PC-9 (cell line): ENCODE results near the gene FAM124B. TPM values are rescaled to one million over a fixed set of nuclear protein-coding genes. Genes with fewer than 3 reads are reported as not detected.

Source experiments
- BruUV-seq: library from RNA; stranded (reverse); fragments of 400-500 nt; replicated peaks from 2 replicates; lab custom pipeline; 2021; lab: Mats Ljungman, UMichigan
- CTCF ChIA-PET: fragments of 300-600 bp; sonication (Branson Sonifier 250); formaldehyde crosslinking; loops from one replicate; lab custom pipeline; 2022; ENCODE audit warnings: antibody characterized with exemption; lab: Charles Lee
- POLR2A ChIA-PET: fragments of 300-600 bp; sonication (Branson Sonifier 250); formaldehyde crosslinking; loops from one replicate; lab custom pipeline; 2022; ENCODE audit warnings: antibody characterized with exemption; ENCODE audit not compliant: unreplicated experiment; lab: Charles Lee
- DNase-seq, 2 experiments: peaks; one replicate each; pipeline versions ENCODE4 v3.0.0 to v3.0.0-alpha.2; 2015 to 2022; ENCODE audit warnings: mixed read lengths in 1 of 2
- H2AFZ ChIP-seq: fragments of 200-600 bp; sonication (generic); 2 replicates; pipeline ENCODE4 v1.8.1; 2017; ENCODE audit warnings: antibody characterized with exemption
- H3F3A ChIP-seq: fragments of 200-600 bp; sonication (generic); 2 replicates; pipeline ENCODE4 v1.8.1; 2017; ENCODE audit warnings: antibody characterized with exemption, mild to moderate bottlenecking, low read depth; ENCODE audit not compliant: insufficient read depth
- H3K27ac ChIP-seq: fragments of 200-600 bp; sonication (generic); 2 replicates; pipeline ENCODE4 v1.6.1; 2016; ENCODE audit warnings: mixed run types
- H3K27me3 ChIP-seq: fragments of 200-600 bp; sonication (generic); 2 replicates; pipeline ENCODE4 v1.6.1; 2016; ENCODE audit warnings: low read depth, mixed run types; ENCODE audit not compliant: insufficient read depth
- H3K36me3 ChIP-seq: fragments of 200-600 bp; sonication (generic); 2 replicates; pipeline ENCODE4 v1.6.1; 2016; ENCODE audit warnings: low read depth, mixed run types
- H3K4me1 ChIP-seq: fragments of 200-600 bp; sonication (generic); replicated peaks from 2 replicates; pipeline ENCODE4 v1.6.1; 2016; ENCODE audit warnings: mixed run types; ENCODE audit not compliant: insufficient read depth
- H3K4me2 ChIP-seq: fragments of 200-600 bp; sonication (generic); 2 replicates; pipeline ENCODE4 v1.6.1; 2017; ENCODE audit warnings: mixed run types
- H3K4me3 ChIP-seq: fragments of 200-600 bp; sonication (generic); 2 replicates; pipeline ENCODE4 v1.6.1; 2016; ENCODE audit warnings: mixed run types
- H3K79me2 ChIP-seq: fragments of 200-600 bp; sonication (generic); 2 replicates; pipeline ENCODE4 v1.6.1; 2017; ENCODE audit warnings: low read depth, mixed run types
- H3K9me2 ChIP-seq: fragments of 200-600 bp; sonication (generic); 2 replicates; pipeline ENCODE4 v1.8.1; 2017; ENCODE audit warnings: mild to moderate bottlenecking; ENCODE audit not compliant: insufficient read depth
- H3K9me3 ChIP-seq: fragments of 200-600 bp; sonication (generic); 2 replicates; pipeline ENCODE4 v1.8.1; 2016; ENCODE audit warnings: low read depth; ENCODE audit not compliant: insufficient read depth
- H4K20me1 ChIP-seq: fragments of 200-600 bp; sonication (generic); 2 replicates; pipeline ENCODE4 v1.8.1; 2017; ENCODE audit not compliant: insufficient read depth
- EZH2 ChIP-seq: fragments of 200-600 bp; sonication (generic); IDR thresholded peaks from 2 replicates; pipeline ENCODE4 v1.8.0; 2017; ENCODE audit warnings: antibody characterized with exemption, low read depth
- intact Hi-C: fragments of 100-400 bp; cut with micrococcal nuclease; formaldehyde crosslinking; loops from one replicate; pipeline ENCODE4 v1.10.0; 2022; ENCODE audit not compliant: unreplicated experiment
- total RNA-seq: library from RNA; stranded (reverse); gene quantifications from 2 replicates; pipeline ENCODE4 v1.2.3, GENCODE V29; 2021
- TF ChIP-seq, protein P1 (sequence below): fragments of 200-600 bp; sonication (generic); conservative IDR thresholded peaks from 2 replicates; pipeline ENCODE4 v1.6.1; 2017; ENCODE audit warnings: mixed run types, antibody characterized with exemption, mild to moderate bottlenecking, moderate library complexity

The FAM124B gene
- total RNA-seq, 1 experiment from 2014 or later, result 0.17 TPM

DNA sequence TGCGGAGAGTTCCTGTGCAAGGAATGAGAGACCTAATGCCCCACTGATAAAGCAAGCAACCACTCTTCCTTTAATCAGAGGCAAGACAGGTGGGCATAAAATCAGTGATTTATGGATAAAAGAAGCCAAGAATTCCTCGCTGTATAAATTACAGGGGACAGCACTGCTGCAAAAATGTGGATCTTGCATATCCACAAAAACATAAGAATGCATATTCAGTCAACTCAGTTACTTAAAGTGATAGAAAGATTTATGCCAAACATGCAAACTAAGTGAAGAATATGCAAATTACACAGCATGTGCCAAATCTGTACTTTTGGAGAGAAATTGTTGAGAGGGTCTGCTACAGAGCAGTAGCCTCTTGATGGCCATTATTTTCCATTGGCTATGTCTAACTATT is 67.2 kb downstream of the FAM124B start:
- intact Hi-C loops, result no loop called here
- H4K20me1 ChIP-seq, result no peaks in the 10 kb centered on the region
- no peaks in the 10 kb centered on the region for H3K27me3 ChIP-seq
- TF ChIP-seq, protein P1, sequence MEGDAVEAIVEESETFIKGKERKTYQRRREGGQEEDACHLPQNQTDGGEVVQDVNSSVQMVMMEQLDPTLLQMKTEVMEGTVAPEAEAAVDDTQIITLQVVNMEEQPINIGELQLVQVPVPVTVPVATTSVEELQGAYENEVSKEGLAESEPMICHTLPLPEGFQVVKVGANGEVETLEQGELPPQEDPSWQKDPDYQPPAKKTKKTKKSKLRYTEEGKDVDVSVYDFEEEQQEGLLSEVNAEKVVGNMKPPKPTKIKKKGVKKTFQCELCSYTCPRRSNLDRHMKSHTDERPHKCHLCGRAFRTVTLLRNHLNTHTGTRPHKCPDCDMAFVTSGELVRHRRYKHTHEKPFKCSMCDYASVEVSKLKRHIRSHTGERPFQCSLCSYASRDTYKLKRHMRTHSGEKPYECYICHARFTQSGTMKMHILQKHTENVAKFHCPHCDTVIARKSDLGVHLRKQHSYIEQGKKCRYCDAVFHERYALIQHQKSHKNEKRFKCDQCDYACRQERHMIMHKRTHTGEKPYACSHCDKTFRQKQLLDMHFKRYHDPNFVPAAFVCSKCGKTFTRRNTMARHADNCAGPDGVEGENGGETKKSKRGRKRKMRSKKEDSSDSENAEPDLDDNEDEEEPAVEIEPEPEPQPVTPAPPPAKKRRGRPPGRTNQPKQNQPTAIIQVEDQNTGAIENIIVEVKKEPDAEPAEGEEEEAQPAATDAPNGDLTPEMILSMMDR, result no peak
- no peak for TF ChIP-seq EZH2
- H3K4me2 ChIP-seq, result no peak overlapping the region
- no TSS peak for BruUV-seq
- no peak overlapping the region for H3K4me3 ChIP-seq
- no peaks in the 10 kb centered on the region for H3K9me2 ChIP-seq
- no peak for DNase-seq
- no peaks in the 10 kb centered on the region for H3K4me1 ChIP-seq
- H3K27ac ChIP-seq, result no peak overlapping the region
- no peak overlapping the region for H2AFZ ChIP-seq
- no peaks in the 10 kb centered on the region for H3K79me2 ChIP-seq
- H3K9me3 ChIP-seq, result peaks cover 11% of the 10 kb centered on the region; the same call in 1 of the 2 replicates
- CTCF ChIA-PET, result no interaction called here
- POLR2A ChIA-PET, result no interaction called here
- H3K36me3 ChIP-seq, result no peaks in the 10 kb centered on the region
- H3F3A ChIP-seq, result no peaks in the 10 kb centered on the region

DNA sequence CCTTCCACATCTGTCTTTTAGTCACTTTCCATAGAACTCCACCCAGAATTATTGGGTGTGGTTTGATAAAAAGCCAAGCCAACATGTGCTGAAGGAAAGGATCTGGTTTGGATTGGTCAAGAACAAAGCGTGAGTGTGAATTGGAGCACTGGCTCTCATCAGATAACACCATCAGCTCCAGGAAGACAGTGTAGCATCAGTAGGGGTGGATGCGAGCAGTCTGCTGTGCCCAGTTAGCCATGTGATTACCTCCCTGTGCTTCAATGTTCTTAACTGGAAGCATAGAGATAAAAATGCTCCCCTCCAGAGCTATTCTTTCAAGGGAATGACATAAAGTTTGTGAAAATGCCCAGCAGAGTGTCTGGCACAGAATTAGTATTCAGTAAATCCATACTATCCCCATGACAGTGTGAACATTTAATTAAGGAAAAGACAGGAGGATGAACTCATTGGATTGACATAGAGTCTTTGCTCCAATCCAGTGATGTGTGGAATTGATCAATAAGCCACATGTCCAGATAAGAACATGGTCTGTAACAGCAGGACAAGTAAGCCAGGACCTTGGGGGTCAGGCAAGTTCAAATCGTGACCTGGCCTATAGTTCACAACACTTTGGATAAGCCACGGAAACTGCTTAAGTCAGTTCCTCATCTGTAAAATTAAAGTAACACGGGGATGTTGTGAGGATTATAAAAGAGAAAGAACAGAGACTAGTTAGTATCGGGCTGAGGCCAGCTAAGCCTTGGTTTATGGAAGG is 68.0 kb downstream of the FAM124B start:
- CTCF ChIA-PET, result interaction anchor here (0.7 kb wide), 1 partner anchor 28 kb away, joined by 4 read pairs; no protein-coding TSS in a partner anchor
- no TSS peak for BruUV-seq

DNA sequence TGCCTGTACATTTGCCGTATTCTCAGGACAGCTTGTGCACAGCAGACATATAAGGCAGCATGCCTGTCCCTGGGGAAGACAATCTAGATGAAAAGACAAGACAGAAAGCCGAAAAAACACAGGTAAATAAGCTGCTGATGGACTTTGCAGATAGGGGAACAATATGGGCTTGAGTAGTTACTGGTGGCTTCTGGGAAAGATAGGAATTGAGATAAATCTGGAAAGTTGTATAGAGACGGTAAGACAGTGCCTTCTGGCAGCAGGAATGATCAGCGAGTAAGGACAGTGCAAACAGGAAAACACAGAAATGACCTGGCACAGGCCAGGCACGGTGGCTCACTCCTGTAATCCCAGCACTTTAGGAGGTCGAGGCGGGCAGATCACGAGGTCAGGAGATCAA is 70.2 kb downstream of the FAM124B start:
- no peak overlapping the region for H3K27ac ChIP-seq
- H3F3A ChIP-seq, result no peaks in the 10 kb centered on the region
- no TSS peak for BruUV-seq
- no peaks in the 10 kb centered on the region for H3K27me3 ChIP-seq
- H3K9me3 ChIP-seq, result peaks cover 3% of the 10 kb centered on the region; the same call in 1 of the 2 replicates
- H3K36me3 ChIP-seq, result no peaks in the 10 kb centered on the region
- intact Hi-C loops, result no loop called here
- H3K79me2 ChIP-seq, result no peaks in the 10 kb centered on the region
- H2AFZ ChIP-seq, result no peak overlapping the region
- H3K4me2 ChIP-seq, result no peak overlapping the region
- H3K4me3 ChIP-seq, result no peak overlapping the region
- no peaks in the 10 kb centered on the region for H3K9me2 ChIP-seq
- CTCF ChIA-PET, result no interaction called here
- peaks cover 9% of the 10 kb centered on the region; the same call in 1 of the 2 replicates for H3K4me1 ChIP-seq
- POLR2A ChIA-PET, result no interaction called here
- H4K20me1 ChIP-seq, result no peaks in the 10 kb centered on the region
- TF ChIP-seq, protein P1, result no peak
- no peak for DNase-seq

More for the DNA sequence above, 68.0 kb downstream of the FAM124B start:
- H3K36me3 ChIP-seq, result no peaks in the 10 kb centered on the region
- TF ChIP-seq EZH2, result no peak
- TF ChIP-seq, protein P1, result no peak
- H3K27ac ChIP-seq, result no peak overlapping the region
- no peaks in the 10 kb centered on the region for H4K20me1 ChIP-seq
- intact Hi-C loops, result no loop called here
- H3K9me2 ChIP-seq, result no peaks in the 10 kb centered on the region
- H3K27me3 ChIP-seq, result no peaks in the 10 kb centered on the region
- H3K4me1 ChIP-seq, result 0 out of 2 replicates have a peak, but pooled peaks cover 3% of the 10 kb centered on the region
- H3F3A ChIP-seq, result no peaks in the 10 kb centered on the region
- H3K79me2 ChIP-seq, result no peaks in the 10 kb centered on the region
- peaks cover 11% of the 10 kb centered on the region; the same call in 1 of the 2 replicates for H3K9me3 ChIP-seq
- no peak overlapping the region for H3K4me3 ChIP-seq
- no peak overlapping the region for H3K4me2 ChIP-seq
- DNase-seq, result no peak
- POLR2A ChIA-PET, result no interaction called here
- no peak overlapping the region for H2AFZ ChIP-seq
